DND-41 (cell line): ENCODE measurements around the gene SOCS2.

Experiments
- ATAC-seq: fragments of 200-7000 bp; cut with Tn5 transposase; 3 replicates; pipeline ENCODE4 v1.9.1; 2021; ENCODE audit warnings: low read depth; ENCODE audit not compliant: insufficient read depth
- DNase-seq: peaks from one replicate; pipeline ENCODE4 v3.0.0-alpha.2; 2020
- H2AFZ ChIP-seq: 2 replicates; pipeline ENCODE4 v1.6.0; 2012; ENCODE audit warnings: low read depth, low read length
- H3K27ac ChIP-seq: 2 replicates; pipeline ENCODE4 v1.5.1; 2012; ENCODE audit warnings: low read length, inconsistent platforms
- H3K27me3 ChIP-seq: fragments of 200-600 bp; sonication (generic); 2 replicates; pipeline ENCODE4 v1.6.0; 2012; ENCODE audit warnings: low read length, mild to moderate bottlenecking, inconsistent platforms; ENCODE audit not compliant: insufficient read depth, poor library complexity
- H3K36me3 ChIP-seq: 2 replicates; pipeline ENCODE4 v1.5.1; 2012; ENCODE audit warnings: low read length, inconsistent platforms; ENCODE audit not compliant: insufficient read depth
- H3K4me1 ChIP-seq: 2 replicates; pipeline ENCODE4 v1.5.1; 2012; ENCODE audit warnings: mild to moderate bottlenecking, low read length; ENCODE audit not compliant: insufficient read depth
- H3K4me2 ChIP-seq: 2 replicates; pipeline ENCODE4 v1.6.0; 2012; ENCODE audit warnings: mild to moderate bottlenecking, moderate library complexity, low read length, inconsistent platforms; ENCODE audit not compliant: insufficient read depth
- H3K4me3 ChIP-seq, 2 experiments: fragments of 200-600 bp in 1 of 2; shearing (Covaris generic) in 1 of 2; 2 replicates each; pipeline ENCODE4 v1.5.1; 2012 to 2016; ENCODE audit warnings: inconsistent platforms in 2 of 2, low read length in 2 of 2, mild to moderate bottlenecking in 2 of 2, low read depth in 1 of 2, moderate library complexity in 1 of 2
- H3K79me2 ChIP-seq: 2 replicates; pipeline ENCODE4 v1.6.0; 2012; ENCODE audit warnings: low read length, inconsistent platforms; ENCODE audit not compliant: insufficient read depth
- H3K9ac ChIP-seq: 2 replicates; pipeline ENCODE4 v1.6.0; 2012; ENCODE audit warnings: low read depth, mild to moderate bottlenecking, inconsistent platforms, low read length, moderate library complexity
- H3K9me3 ChIP-seq: 2 replicates; pipeline ENCODE4 v1.5.1; 2012; ENCODE audit warnings: low read length, moderate library complexity, mild to moderate bottlenecking, inconsistent platforms; ENCODE audit not compliant: insufficient read depth, severe bottlenecking
- H4K20me1 ChIP-seq: 2 replicates; pipeline ENCODE4 v1.6.0; 2012; ENCODE audit warnings: low read length; ENCODE audit not compliant: insufficient read depth
- EZH2 ChIP-seq: IDR thresholded peaks from 3 replicates; pipeline ENCODE4 v1.6.1; 2012; ENCODE audit warnings: borderline replicate concordance, low read depth, mild to moderate bottlenecking, moderate library complexity, low read length, inconsistent platforms; ENCODE audit not compliant: severe bottlenecking
- TF ChIP-seq, protein P1 (sequence below): IDR thresholded peaks from 2 replicates; pipeline ENCODE4 v1.5.1; 2012; ENCODE audit warnings: borderline replicate concordance, low read length, moderate library complexity, mild to moderate bottlenecking; ENCODE audit not compliant: poor library complexity, severe bottlenecking; ENCODE audit errors: extremely low read depth

SOCS2 gene

GRCh38 chr12:93601591-93601990, 29.1 kb downstream of the SOCS2 start:
- H3K4me1 ChIP-seq, result peaks cover 8% of the 10 kb centered on the region
- no peaks in the 10 kb centered on the region for H3K27me3 ChIP-seq
- H2AFZ ChIP-seq, result no peak overlapping the region
- no peak overlapping the region for H3K9ac ChIP-seq
- no peaks in the 10 kb centered on the region for H3K79me2 ChIP-seq
- no peak overlapping the region for H3K4me2 ChIP-seq
- no peak overlapping the region for H3K4me3 ChIP-seq
- H4K20me1 ChIP-seq, result no peaks in the 10 kb centered on the region
- DNase-seq (no peak), ATAC-seq (no peak)
- no peaks in the 10 kb centered on the region for H3K36me3 ChIP-seq
- H3K27ac ChIP-seq, result no peak overlapping the region
- TF ChIP-seq, protein P1, sequence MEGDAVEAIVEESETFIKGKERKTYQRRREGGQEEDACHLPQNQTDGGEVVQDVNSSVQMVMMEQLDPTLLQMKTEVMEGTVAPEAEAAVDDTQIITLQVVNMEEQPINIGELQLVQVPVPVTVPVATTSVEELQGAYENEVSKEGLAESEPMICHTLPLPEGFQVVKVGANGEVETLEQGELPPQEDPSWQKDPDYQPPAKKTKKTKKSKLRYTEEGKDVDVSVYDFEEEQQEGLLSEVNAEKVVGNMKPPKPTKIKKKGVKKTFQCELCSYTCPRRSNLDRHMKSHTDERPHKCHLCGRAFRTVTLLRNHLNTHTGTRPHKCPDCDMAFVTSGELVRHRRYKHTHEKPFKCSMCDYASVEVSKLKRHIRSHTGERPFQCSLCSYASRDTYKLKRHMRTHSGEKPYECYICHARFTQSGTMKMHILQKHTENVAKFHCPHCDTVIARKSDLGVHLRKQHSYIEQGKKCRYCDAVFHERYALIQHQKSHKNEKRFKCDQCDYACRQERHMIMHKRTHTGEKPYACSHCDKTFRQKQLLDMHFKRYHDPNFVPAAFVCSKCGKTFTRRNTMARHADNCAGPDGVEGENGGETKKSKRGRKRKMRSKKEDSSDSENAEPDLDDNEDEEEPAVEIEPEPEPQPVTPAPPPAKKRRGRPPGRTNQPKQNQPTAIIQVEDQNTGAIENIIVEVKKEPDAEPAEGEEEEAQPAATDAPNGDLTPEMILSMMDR, result no peak
- H3K9me3 ChIP-seq, result no peaks in the 10 kb centered on the region

DNA sequence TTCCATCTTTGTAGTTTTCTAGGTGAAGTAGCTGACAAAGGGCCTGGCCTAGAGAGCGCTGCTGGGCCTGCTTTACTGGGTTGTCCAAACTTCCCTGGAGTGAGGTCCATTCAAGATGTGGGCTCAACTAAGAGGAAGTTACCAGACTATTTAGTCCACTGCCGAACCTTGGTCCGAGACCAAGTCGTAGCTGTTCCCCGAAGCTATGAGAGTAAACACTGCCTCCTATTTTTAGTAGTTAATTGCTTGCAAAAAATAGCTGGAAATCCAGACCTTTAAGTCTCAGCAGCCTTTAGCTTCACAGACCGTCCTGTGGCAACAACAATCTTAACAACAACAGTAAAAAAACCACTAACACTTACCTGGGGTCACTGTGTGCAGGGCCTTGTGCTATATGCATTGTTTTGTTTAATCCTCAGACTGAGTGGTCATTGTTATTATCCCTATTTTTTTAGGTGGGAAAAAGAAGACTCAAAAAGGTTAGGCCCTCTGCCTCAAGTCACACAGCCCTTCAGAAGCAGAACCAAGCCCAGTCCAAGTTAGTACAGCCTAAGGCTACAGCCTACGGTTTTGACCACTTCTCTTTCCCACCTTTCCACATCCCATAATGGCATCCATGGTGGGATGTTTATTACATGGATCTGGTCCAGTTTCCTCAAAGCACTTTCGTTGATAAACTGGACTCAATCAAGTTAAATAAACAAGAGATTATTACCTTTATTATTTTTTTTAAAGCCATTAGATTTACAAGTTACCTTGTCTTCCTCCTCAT, 30.6 kb downstream of the SOCS2 start:
- no peaks in the 10 kb centered on the region for H3K79me2 ChIP-seq
- no peaks in the 10 kb centered on the region for H3K9me3 ChIP-seq
- H2AFZ ChIP-seq, result no peak overlapping the region
- no peak overlapping the region for H3K4me2 ChIP-seq
- H3K9ac ChIP-seq, result no peak overlapping the region
- H4K20me1 ChIP-seq, result no peaks in the 10 kb centered on the region
- no peak for TF ChIP-seq EZH2
- TF ChIP-seq, protein P1, result no peak
- H3K36me3 ChIP-seq, result no peaks in the 10 kb centered on the region
- H3K27me3 ChIP-seq, result no peaks in the 10 kb centered on the region
- H3K4me3 ChIP-seq, result no peak overlapping the region
- ATAC-seq (no peak), DNase-seq (no peak)
- no peak overlapping the region for H3K27ac ChIP-seq
- H3K4me1 ChIP-seq, result no peaks in the 10 kb centered on the region

DNA sequence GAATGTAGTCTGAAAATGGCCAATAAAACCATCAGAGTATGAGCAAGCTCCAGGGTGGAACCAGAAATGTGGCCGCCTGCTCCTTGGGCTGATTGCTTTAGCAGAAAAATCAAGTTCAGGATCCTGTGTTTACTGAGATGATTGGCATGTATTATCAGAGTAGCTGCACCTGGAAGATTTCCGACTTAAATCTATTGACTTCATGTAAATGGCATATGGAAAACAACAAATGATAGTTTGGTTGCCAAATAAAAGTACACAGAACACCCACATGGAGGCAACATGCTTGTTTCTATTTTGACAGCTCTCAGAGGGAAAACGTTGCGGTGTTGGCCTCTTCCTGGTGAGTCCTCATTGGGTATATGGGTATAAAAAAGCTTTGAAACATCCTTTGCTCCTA, 31.3 kb downstream of the SOCS2 start:
- no peak overlapping the region for H3K27ac ChIP-seq
- no peak overlapping the region for H3K4me2 ChIP-seq
- no peaks in the 10 kb centered on the region for H4K20me1 ChIP-seq
- H3K9me3 ChIP-seq, result no peaks in the 10 kb centered on the region
- no peaks in the 10 kb centered on the region for H3K4me1 ChIP-seq
- H3K4me3 ChIP-seq, result no peak overlapping the region
- H3K36me3 ChIP-seq, result no peaks in the 10 kb centered on the region
- no peak overlapping the region for H3K9ac ChIP-seq
- TF ChIP-seq, protein P1, result no peak
- TF ChIP-seq EZH2, result no peak
- no peaks in the 10 kb centered on the region for H3K27me3 ChIP-seq
- DNase-seq, result no peak
- H2AFZ ChIP-seq, result no peak overlapping the region
- no peak for ATAC-seq
- H3K79me2 ChIP-seq, result no peaks in the 10 kb centered on the region

GRCh38 chr12:93608313-93608712, 35.8 kb downstream of the SOCS2 start:
- Histone ChIP-seq H3K79me2 (no peaks in the 10 kb centered on the region), H3K27ac (no peak overlapping the region), H3K36me3 (no peaks in the 10 kb centered on the region), H3K27me3 (no peaks in the 10 kb centered on the region), H3K9ac (no peak overlapping the region), H3K4me3 (no peak overlapping the region), H3K4me1 (no peaks in the 10 kb centered on the region), H4K20me1 (no peaks in the 10 kb centered on the region), H2AFZ (no peak overlapping the region), H3K4me2 (no peak overlapping the region), H3K9me3 (no peaks in the 10 kb centered on the region)
- no peak for DNase-seq
- no peak for ATAC-seq
- TF ChIP-seq EZH2, result no peak
- TF ChIP-seq, protein P1, result no peak
